GM12865 (cell line): ENCODE measurements around the gene COL6A3.
"Not testable (repeated sequence)": the region's sequence is repeated elsewhere in the genome, so short reads cannot be mapped to it uniquely, and the experiment has no call there.

Source experiments
- DNase-seq: peaks from one replicate; pipeline ENCODE4 v3.0.0; 2010; ENCODE audit warnings: low read depth
- H3K4me3 ChIP-seq: 2 replicates; pipeline ENCODE4 v1.5.1; 2011; ENCODE audit warnings: mild to moderate bottlenecking, low read depth, low read length, control low read depth
- TF ChIP-seq, protein P1 (sequence below): IDR thresholded peaks from 2 replicates; pipeline ENCODE4 v1.5.1; 2011; ENCODE audit warnings: low read length, control low read depth, low read depth, inconsistent platforms; ENCODE audit not compliant: insufficient read depth; ENCODE audit errors: missing control alignments

The COL6A3 gene

DNA sequence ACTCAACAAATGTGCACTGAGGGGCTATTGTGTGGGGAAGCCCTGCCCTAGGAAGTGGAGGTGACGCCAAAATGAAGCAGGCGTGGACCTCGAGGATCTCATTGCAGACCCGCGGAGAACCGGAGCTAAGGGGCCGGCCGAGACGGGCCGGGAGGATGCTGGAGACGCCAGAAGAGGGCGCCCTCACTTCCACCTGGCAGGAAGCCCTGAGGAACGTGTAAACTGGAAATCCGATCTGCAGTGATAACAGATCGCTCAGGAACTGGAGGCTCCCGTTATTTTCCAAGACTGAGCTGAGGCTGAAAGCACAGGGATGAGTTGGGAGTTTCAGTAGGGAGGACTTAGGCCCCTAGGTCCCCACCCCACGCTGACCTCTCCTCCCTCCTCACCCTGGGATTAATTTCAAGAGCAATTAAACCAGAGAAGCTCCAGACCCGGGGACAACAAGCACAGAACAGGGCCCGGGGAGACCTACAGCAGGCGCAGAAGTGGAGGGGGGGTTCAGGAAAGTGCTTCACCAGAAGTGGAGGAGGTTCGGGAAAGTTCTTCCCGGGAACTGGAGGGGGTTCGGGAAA, 7.7 kb upstream of the COL6A3 start:
- TF ChIP-seq, protein P1, sequence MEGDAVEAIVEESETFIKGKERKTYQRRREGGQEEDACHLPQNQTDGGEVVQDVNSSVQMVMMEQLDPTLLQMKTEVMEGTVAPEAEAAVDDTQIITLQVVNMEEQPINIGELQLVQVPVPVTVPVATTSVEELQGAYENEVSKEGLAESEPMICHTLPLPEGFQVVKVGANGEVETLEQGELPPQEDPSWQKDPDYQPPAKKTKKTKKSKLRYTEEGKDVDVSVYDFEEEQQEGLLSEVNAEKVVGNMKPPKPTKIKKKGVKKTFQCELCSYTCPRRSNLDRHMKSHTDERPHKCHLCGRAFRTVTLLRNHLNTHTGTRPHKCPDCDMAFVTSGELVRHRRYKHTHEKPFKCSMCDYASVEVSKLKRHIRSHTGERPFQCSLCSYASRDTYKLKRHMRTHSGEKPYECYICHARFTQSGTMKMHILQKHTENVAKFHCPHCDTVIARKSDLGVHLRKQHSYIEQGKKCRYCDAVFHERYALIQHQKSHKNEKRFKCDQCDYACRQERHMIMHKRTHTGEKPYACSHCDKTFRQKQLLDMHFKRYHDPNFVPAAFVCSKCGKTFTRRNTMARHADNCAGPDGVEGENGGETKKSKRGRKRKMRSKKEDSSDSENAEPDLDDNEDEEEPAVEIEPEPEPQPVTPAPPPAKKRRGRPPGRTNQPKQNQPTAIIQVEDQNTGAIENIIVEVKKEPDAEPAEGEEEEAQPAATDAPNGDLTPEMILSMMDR, result peak; percentile 88
- no peak overlapping the region for H3K4me3 ChIP-seq
- DNase-seq, result peak; percentile 78

DNA sequence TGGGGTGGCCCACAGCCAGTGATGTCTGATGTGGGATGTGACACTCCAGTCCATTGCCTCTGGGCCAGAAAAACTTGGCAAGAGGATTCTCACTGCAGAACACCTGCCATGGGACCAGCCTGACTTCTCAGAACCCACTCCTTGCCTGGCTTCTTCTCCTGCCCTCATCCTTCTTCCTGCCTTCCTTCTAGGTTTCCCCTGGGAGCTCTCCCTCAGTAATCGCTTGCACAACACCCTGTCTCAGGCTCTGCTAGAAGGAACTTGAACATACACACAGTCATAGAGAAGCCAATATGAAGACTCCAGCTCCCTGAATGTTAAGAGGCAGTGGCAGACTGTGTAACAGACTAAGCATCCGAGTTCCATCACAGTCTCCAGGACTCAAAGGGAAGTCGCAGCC, 4.3 kb upstream of the COL6A3 start:
- TF ChIP-seq, protein P1, result no peak
- H3K4me3 ChIP-seq, result no peak overlapping the region
- DNase-seq, result no peak

DNA sequence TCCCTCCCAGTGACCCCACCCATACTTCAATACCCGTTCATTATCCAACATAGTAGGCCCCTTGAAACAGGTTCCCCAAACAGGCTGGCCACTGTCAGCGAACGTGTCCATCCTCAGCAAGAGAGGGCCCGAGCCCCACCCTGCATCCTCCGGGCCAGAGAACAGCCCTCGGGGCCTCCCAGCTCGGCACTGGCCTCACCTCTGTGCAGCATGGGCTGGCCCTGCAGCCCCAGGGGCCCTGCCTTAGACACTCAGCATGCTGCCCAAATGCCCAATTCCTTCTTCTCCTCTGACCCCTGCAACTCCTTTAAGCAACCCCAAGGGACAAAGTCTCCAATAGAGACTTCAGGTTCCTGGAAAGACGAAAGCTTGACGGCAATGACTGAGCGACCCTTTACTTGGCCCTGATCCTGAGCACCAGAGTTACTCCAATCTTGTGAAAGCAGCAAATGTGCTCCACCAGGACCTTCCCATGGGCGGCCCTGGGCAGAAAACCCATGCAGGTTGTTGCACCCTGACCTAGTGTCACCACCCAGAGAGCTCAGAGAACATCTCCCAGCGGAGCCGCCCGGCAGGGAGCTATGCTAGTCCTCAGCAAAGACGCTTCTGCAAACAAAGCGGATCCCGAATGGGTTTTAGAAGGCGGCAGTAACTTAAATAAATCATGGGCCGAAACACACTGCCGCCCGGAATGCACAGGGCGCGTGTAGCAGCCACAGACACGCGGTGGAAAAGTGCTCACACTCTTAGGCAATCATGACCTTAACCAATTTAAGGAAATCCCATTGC, 782 bp downstream of the COL6A3 start:
- H3K4me3 ChIP-seq, result no peak overlapping the region
- DNase-seq, result no peak
- TF ChIP-seq, protein P1, result no peak

DNA sequence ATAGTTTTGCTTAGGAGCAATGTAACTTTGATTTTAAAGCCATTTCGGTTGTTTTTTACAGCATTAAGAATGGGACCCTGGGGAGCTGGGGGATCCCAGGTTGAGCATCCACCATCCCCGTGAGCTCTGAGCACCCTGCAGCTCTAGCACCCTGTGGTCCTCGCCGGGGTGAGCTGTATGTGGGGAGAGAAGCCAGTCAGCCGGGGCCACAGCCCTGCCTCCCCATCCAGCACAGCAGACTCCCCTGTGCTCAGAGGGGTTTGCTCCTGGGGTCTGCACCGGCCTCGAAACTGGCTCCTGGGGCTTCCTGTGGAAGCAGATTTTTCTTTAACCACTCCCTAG, 1.3 kb downstream of the COL6A3 start:
- no peak overlapping the region for H3K4me3 ChIP-seq
- DNase-seq, result no peak
- TF ChIP-seq, protein P1, result no peak

DNA sequence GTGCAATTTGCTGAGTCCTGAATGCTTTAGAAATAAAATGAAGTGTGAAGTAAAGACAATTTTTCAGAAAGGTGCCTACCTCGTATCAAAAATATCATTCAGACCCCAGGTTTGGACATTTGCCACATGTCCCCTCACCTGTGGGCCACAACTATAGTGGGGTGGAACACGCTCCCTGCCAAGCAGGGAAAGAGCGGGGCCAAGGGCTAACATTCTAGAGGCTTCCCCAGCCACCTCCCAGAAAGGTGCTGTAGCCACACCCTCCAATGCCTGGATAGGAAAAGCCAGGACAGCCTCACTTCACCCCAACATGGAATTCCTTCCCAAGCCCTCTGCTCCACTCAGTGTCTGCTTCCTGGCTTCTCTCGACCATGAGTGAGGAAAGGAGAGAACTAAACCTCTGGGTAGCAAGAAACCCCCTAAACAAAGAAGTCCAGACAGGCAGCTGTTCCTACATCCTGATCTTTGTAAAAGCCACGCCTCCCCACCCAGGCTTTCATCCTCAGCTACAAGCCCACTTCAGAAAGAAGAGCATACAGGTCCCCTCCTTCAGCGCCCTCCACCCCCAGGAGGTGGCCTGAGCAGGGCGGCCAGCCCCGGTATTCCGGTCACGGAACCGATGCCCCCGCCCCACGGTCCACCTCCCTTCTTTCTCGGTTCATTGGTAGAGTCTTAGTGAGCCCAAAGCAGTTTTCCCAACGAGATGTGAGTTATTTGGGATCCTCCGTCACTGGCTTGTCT, 2.1 kb downstream of the COL6A3 start:
- TF ChIP-seq, protein P1, result no peak
- no peak for DNase-seq

DNA sequence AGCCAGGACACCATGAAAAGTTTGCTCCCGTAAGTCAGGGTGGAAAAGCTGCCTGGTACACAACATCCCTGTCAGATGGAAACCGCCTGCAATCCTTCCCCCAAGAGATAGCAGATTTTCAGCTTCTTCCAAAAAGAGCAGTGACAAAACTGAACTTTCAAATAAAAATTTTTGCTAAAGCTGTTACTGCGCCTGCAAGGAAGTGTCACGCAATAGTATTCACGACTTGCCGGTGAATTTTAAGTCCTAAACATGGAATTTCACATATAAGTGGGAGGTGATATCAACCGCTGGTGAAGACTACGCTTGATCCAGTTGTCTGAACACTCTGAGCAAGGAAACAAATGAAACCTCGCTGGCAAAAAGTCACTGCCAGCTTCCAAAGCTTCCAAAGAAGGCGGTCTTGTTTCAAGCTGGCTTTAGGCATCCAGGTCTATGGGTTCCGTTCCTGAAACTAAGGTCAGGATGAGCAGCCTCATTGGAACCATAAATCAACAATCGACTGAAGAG, 2.8 kb downstream of the COL6A3 start:
- TF ChIP-seq, protein P1, result no peak
- no peak overlapping the region for H3K4me3 ChIP-seq
- no peak for DNase-seq

More for the DNA sequence above, 2.1 kb downstream of the COL6A3 start:
- H3K4me3 ChIP-seq, result no peak overlapping the region

DNA sequence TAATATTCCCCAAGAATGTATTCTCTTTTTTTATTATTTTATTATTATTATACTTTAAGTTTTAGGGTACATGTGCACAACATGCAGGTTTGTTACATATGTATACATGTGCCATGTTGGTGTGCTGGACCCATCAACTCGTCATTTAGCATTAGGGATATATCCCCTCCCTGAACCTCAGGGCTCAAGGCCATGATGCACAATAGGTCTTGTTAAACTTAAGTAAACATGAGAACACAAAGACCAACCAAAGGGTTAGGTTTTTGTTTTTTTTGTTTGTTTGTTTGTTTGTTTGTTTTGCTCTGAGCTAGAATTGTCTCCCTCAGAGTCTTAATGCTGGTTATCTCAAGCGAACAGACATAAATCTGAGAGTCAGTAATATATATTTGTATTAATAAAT, 4.7 kb downstream of the COL6A3 start:
- DNase-seq, H3K4me3 ChIP-seq: not testable (repeated sequence)
